ENCODE results near the gene PDE7B. TPM values are rescaled to one million over a fixed set of nuclear protein-coding genes. Genes with fewer than 3 reads are reported as not detected.

PDE7B gene
- total RNA-seq: under 1 TPM; 0.27 to 0.93 TPM

GRCh38 chr6:135851442-135852271, at the start of gene PDE7B:
Gene PDE7B (plus strand): TSS chr6:135851701.
- Mint-ChIP-seq H3K36me3 (no peaks in the 10 kb centered on the region), H3K27ac (peak within 1 kb of the TSS; percentile 17 to 44), H3K9me3 (no peaks in the 10 kb centered on the region)
- DNase-seq (ENCODE audit: low spot score in 2 of 2) (peak in 1 of 2 donors; percentile 33), ATAC-seq (peak; percentile 84 to 88)

- no peaks in the 10 kb centered on the region for H3K36me3 Mint-ChIP-seq
- H3K27ac Mint-ChIP-seq: no peak overlapping the region
- H3K9me3 Mint-ChIP-seq: no peaks in the 10 kb centered on the region
- ATAC-seq (no peak), DNase-seq (ENCODE audit: low spot score in 2 of 2) (no peak)
Observed at GRCh38 chr6:135801755-135802465, 49.6 kb upstream of the PDE7B start.

GRCh38 chr6:135810486-135810885, 41.0 kb upstream of the PDE7B start:
- no peaks in the 10 kb centered on the region for H3K36me3 Mint-ChIP-seq
- no peaks in the 10 kb centered on the region for H3K9me3 Mint-ChIP-seq
- no peak overlapping the region for H3K27ac Mint-ChIP-seq
- DNase-seq (ENCODE audit: low spot score in 2 of 2): no peak
- no peak for ATAC-seq

GRCh38 chr6:135811170-135811569, 40.3 kb upstream of the PDE7B start:
- DNase-seq (ENCODE audit: low spot score in 2 of 2) (no peak), ATAC-seq (no peak)
- Mint-ChIP-seq H3K9me3 (no peaks in the 10 kb centered on the region), H3K27ac (no peak overlapping the region), H3K36me3 (no peaks in the 10 kb centered on the region)

- DNase-seq (ENCODE audit: low spot score in 2 of 2) (no peak), ATAC-seq (no peak)
- H3K27ac Mint-ChIP-seq: peak overlapping the region in 1 of 2 donors; percentile 51
- H3K36me3 Mint-ChIP-seq: no peaks in the 10 kb centered on the region
- no peaks in the 10 kb centered on the region for H3K9me3 Mint-ChIP-seq
Observed at GRCh38 chr6:135811644-135812526, 39.6 kb upstream of the PDE7B start.

- no peak for ATAC-seq
- no peak for DNase-seq (ENCODE audit: low spot score in 2 of 2)
- Mint-ChIP-seq H3K27ac (no peak overlapping the region), H3K9me3 (no peaks in the 10 kb centered on the region), H3K36me3 (no peaks in the 10 kb centered on the region)
Observed at GRCh38 chr6:135813401-135813800, 38.1 kb upstream of the PDE7B start.

- ATAC-seq (no peak), DNase-seq (ENCODE audit: low spot score in 2 of 2) (no peak)
- H3K9me3 Mint-ChIP-seq: no peaks in the 10 kb centered on the region
- no peaks in the 10 kb centered on the region for H3K36me3 Mint-ChIP-seq
- H3K27ac Mint-ChIP-seq: no peak overlapping the region
Observed at GRCh38 chr6:135814043-135814442, 37.5 kb upstream of the PDE7B start.

GRCh38 chr6:135815216-135815615, 36.3 kb upstream of the PDE7B start:
- no peak for DNase-seq (ENCODE audit: low spot score in 2 of 2)
- no peaks in the 10 kb centered on the region for H3K36me3 Mint-ChIP-seq
- no peaks in the 10 kb centered on the region for H3K9me3 Mint-ChIP-seq
- no peak for ATAC-seq
- H3K27ac Mint-ChIP-seq: no peak overlapping the region

- Mint-ChIP-seq H3K36me3 (no peaks in the 10 kb centered on the region), H3K9me3 (no peaks in the 10 kb centered on the region), H3K27ac (no peak overlapping the region)
- DNase-seq (ENCODE audit: low spot score in 2 of 2) (no peak), ATAC-seq (no peak)
Observed at GRCh38 chr6:135817035-135817434, 34.5 kb upstream of the PDE7B start.

- H3K36me3 Mint-ChIP-seq: no peaks in the 10 kb centered on the region
- ATAC-seq: no peak
- DNase-seq (ENCODE audit: low spot score in 2 of 2): no peak
- no peaks in the 10 kb centered on the region for H3K9me3 Mint-ChIP-seq
- H3K27ac Mint-ChIP-seq: no peak overlapping the region
Observed at GRCh38 chr6:135819665-135820064, 31.8 kb upstream of the PDE7B start.

GRCh38 chr6:135820340-135820739, 31.2 kb upstream of the PDE7B start:
- DNase-seq (ENCODE audit: low spot score in 2 of 2): no peak

GRCh38 chr6:135823851-135824250, 27.6 kb upstream of the PDE7B start:
- no peak for ATAC-seq
- no peaks in the 10 kb centered on the region for H3K9me3 Mint-ChIP-seq
- no peak for DNase-seq (ENCODE audit: low spot score in 2 of 2)
- H3K36me3 Mint-ChIP-seq: no peaks in the 10 kb centered on the region
- H3K27ac Mint-ChIP-seq: no peak overlapping the region

More at GRCh38 chr6:135820340-135820739, 31.2 kb upstream of the PDE7B start:
- Mint-ChIP-seq H3K27ac (no peak overlapping the region), H3K36me3 (no peaks in the 10 kb centered on the region), H3K9me3 (no peaks in the 10 kb centered on the region)
- no peak for ATAC-seq

GRCh38 chr6:135826236-135826804, 25.2 kb upstream of the PDE7B start:
- no peaks in the 10 kb centered on the region for H3K36me3 Mint-ChIP-seq
- no peak for DNase-seq (ENCODE audit: low spot score in 2 of 2)
- ATAC-seq: no peak
- H3K27ac Mint-ChIP-seq: no peak overlapping the region
- no peaks in the 10 kb centered on the region for H3K9me3 Mint-ChIP-seq

- Mint-ChIP-seq H3K36me3 (no peaks in the 10 kb centered on the region), H3K27ac (no peak overlapping the region), H3K9me3 (no peaks in the 10 kb centered on the region)
- DNase-seq (ENCODE audit: low spot score in 2 of 2): no peak
- no peak for ATAC-seq
Observed at GRCh38 chr6:135828021-135828420, 23.5 kb upstream of the PDE7B start.

GRCh38 chr6:135830452-135830881, 21.0 kb upstream of the PDE7B start:
- DNase-seq (ENCODE audit: low spot score in 2 of 2) (no peak), ATAC-seq (no peak)
- Mint-ChIP-seq H3K9me3 (no peaks in the 10 kb centered on the region), H3K36me3 (no peaks in the 10 kb centered on the region), H3K27ac (peak overlapping the region in 1 of 2 donors; percentile 13)

GRCh38 chr6:135831016-135831415, 20.5 kb upstream of the PDE7B start:
- DNase-seq (ENCODE audit: low spot score in 2 of 2) (no peak), ATAC-seq (no peak)
- H3K36me3 Mint-ChIP-seq: no peaks in the 10 kb centered on the region
- H3K9me3 Mint-ChIP-seq: no peaks in the 10 kb centered on the region
- no peak overlapping the region for H3K27ac Mint-ChIP-seq

Measured in activated naive CD4-positive, alpha-beta T cell treated with anti-CD3 and anti-CD28 coated beads, Interleukin-2, amount 50 U/mL, for 72 hours (primary cell).